ENCODE measurements around the gene PSMC1.

Gene PSMC1

GRCh38 chr14:90276646-90277367 lies 20.5 kb downstream of the PSMC1 start:
- peaks cover 2% of the 10 kb centered on the region for H3K4me1 ChIP-seq (ENCODE audit: insufficient read depth, insufficient read length)
- H3K36me3 ChIP-seq (ENCODE audit: insufficient read depth, insufficient read length, low read length) = peaks cover 54% of the 10 kb centered on the region
- H3K9me3 ChIP-seq (ENCODE audit: insufficient read depth, low read length) = no peaks in the 10 kb centered on the region
- no peaks in the 10 kb centered on the region for H3K27me3 ChIP-seq (ENCODE audit: insufficient read depth, insufficient read length)
- H3K9ac ChIP-seq (ENCODE audit: insufficient read length, low read depth) = no peak overlapping the region
- TF ChIP-seq ZNF274 (IDR thresholded peaks at IDR 0.05; ENCODE audit: low read depth, low read length) (no peak), SUZ12 (IDR thresholded peaks at IDR 0.05; ENCODE audit: extremely low read depth, insufficient read depth, insufficient read length) (no peak), YY1 (IDR thresholded peaks at IDR 0.05; ENCODE audit: insufficient read depth, insufficient read length) (no peak)
- no peak for DNase-seq (ENCODE audit: low read depth, low spot score)
- H3K4me3 ChIP-seq (ENCODE audit: insufficient read length, low read depth) = no peak overlapping the region

GRCh38 chr14:90277581-90278198 lies 21.3 kb downstream of the PSMC1 start:
- no peak overlapping the region for H3K9ac ChIP-seq (ENCODE audit: insufficient read length, low read depth)
- H3K9me3 ChIP-seq (ENCODE audit: insufficient read depth, low read length) = no peaks in the 10 kb centered on the region
- no peak for TF ChIP-seq YY1 (IDR thresholded peaks at IDR 0.05; ENCODE audit: insufficient read depth, insufficient read length)
- TF ChIP-seq ZNF274 (IDR thresholded peaks at IDR 0.05; ENCODE audit: low read depth, low read length) = no peak
- TF ChIP-seq SUZ12 (IDR thresholded peaks at IDR 0.05; ENCODE audit: extremely low read depth, insufficient read depth, insufficient read length) = no peak
- H3K27me3 ChIP-seq (ENCODE audit: insufficient read depth, insufficient read length) = no peaks in the 10 kb centered on the region
- H3K36me3 ChIP-seq (ENCODE audit: insufficient read depth, insufficient read length, low read length) = peaks cover 50% of the 10 kb centered on the region
- peaks cover 2% of the 10 kb centered on the region for H3K4me1 ChIP-seq (ENCODE audit: insufficient read depth, insufficient read length)
- DNase-seq (ENCODE audit: low read depth, low spot score) = no peak
- H3K4me3 ChIP-seq (ENCODE audit: insufficient read length, low read depth) = no peak overlapping the region

DNA sequence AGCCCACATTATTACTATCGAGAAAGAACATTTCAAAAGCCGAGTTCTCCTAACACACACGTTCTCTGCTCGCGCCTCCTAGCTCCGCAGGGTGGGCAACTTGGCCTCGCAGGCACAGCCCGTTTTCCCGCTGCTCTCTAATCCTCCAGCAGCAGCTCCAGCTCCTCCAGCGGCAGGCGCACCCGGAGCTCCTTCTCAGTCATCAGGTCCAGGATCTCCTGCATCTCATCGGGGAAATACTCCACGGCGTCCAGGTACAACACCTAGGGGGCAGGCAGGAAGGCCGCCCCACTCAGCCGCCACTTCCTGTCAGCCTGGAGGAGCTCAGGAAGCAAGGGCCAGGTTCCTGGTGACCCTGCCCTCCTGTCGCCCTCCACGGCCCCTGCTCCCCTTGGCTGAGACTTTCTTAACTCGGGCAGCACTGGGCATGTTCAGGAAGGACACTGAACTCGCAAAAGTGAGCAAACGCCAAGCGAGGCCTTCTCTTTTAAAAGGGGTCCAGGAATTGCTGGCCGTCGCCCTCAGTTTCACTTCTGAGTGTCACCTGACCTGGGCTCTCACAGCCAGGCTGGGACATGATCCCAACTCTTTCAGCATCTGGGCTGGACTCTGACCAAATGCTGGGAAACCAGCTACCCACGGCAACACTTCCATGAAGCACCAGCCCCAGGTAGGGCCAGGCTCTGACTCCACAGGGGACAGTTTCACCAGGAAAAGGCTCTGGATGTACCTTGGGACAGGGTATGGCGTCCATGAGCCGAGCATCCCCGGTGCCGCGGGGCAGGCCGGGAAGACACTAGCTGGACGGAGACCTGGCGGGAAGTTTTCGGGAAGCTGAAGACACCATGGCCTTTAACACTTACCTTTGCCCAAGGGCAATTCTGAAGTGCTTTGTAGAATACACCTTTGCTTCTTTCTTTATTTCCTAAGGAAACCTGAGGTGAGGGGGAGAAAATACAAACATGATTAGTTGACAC lies 22.1 kb downstream of the PSMC1 start:
- DNase-seq (ENCODE audit: low read depth, low spot score) = no peak
- no peak for TF ChIP-seq SUZ12 (IDR thresholded peaks at IDR 0.05; ENCODE audit: extremely low read depth, insufficient read depth, insufficient read length)
- no peak for TF ChIP-seq ZNF274 (IDR thresholded peaks at IDR 0.05; ENCODE audit: low read depth, low read length)
- TF ChIP-seq YY1 (IDR thresholded peaks at IDR 0.05; ENCODE audit: insufficient read depth, insufficient read length) = no peak
- H3K27me3 ChIP-seq (ENCODE audit: insufficient read depth, insufficient read length) = no peaks in the 10 kb centered on the region
- H3K4me3 ChIP-seq (ENCODE audit: insufficient read length, low read depth) = no peak overlapping the region
- H3K9me3 ChIP-seq (ENCODE audit: insufficient read depth, low read length) = no peaks in the 10 kb centered on the region
- H3K36me3 ChIP-seq (ENCODE audit: insufficient read depth, insufficient read length, low read length) = peaks cover 45% of the 10 kb centered on the region
- H3K9ac ChIP-seq (ENCODE audit: insufficient read length, low read depth) = no peak overlapping the region
- H3K4me1 ChIP-seq (ENCODE audit: insufficient read depth, insufficient read length) = peaks cover 2% of the 10 kb centered on the region

GRCh38 chr14:90280096-90280495 lies 23.7 kb downstream of the PSMC1 start:
- TF ChIP-seq ZNF274 (IDR thresholded peaks at IDR 0.05; ENCODE audit: low read depth, low read length) (no peak), SUZ12 (IDR thresholded peaks at IDR 0.05; ENCODE audit: extremely low read depth, insufficient read depth, insufficient read length) (no peak), YY1 (IDR thresholded peaks at IDR 0.05; ENCODE audit: insufficient read depth, insufficient read length) (no peak)
- Histone ChIP-seq H3K4me1 (ENCODE audit: insufficient read depth, insufficient read length) (no peaks in the 10 kb centered on the region), H3K36me3 (ENCODE audit: insufficient read depth, insufficient read length, low read length) (peaks cover 42% of the 10 kb centered on the region)

DNA sequence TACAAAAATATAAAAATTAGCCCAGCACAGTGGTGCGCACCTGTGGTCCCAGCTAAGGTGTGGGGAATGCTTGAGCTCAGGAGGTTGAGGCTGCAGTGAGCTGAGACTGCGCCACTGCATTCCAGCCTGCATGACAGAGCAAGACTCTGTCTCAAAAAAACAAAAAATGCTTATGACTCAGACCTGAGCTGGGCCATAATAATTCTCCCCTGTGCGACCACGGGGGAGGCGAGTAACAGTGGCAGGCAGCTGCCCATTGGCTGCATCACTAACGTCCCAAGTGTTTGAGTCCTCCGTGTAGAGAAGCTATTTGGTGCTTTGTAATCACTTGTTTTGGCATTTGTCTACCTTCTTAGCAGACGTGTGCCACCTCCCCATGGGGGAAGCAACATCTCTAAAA lies 24.9 kb downstream of the PSMC1 start:
- Histone ChIP-seq H3K9me3 (ENCODE audit: insufficient read depth, low read length) (no peaks in the 10 kb centered on the region), H3K4me1 (ENCODE audit: insufficient read depth, insufficient read length) (no peaks in the 10 kb centered on the region), H3K9ac (ENCODE audit: insufficient read length, low read depth) (no peak overlapping the region), H3K36me3 (ENCODE audit: insufficient read depth, insufficient read length, low read length) (peaks cover 49% of the 10 kb centered on the region), H3K27me3 (ENCODE audit: insufficient read depth, insufficient read length) (no peaks in the 10 kb centered on the region), H3K4me3 (ENCODE audit: insufficient read length, low read depth) (no peak overlapping the region)
- no peak for TF ChIP-seq ZNF274 (IDR thresholded peaks at IDR 0.05; ENCODE audit: low read depth, low read length)
- TF ChIP-seq SUZ12 (IDR thresholded peaks at IDR 0.05; ENCODE audit: extremely low read depth, insufficient read depth, insufficient read length) = no peak
- no peak for TF ChIP-seq YY1 (IDR thresholded peaks at IDR 0.05; ENCODE audit: insufficient read depth, insufficient read length)
- DNase-seq (ENCODE audit: low read depth, low spot score) = no peak

More at GRCh38 chr14:90280096-90280495, 23.7 kb downstream of the PSMC1 start:
- H3K27me3 ChIP-seq (ENCODE audit: insufficient read depth, insufficient read length) = no peaks in the 10 kb centered on the region
- no peaks in the 10 kb centered on the region for H3K9me3 ChIP-seq (ENCODE audit: insufficient read depth, low read length)
- no peak overlapping the region for H3K9ac ChIP-seq (ENCODE audit: insufficient read length, low read depth)
- DNase-seq (ENCODE audit: low read depth, low spot score) = no peak
- no peak overlapping the region for H3K4me3 ChIP-seq (ENCODE audit: insufficient read length, low read depth)

- DNase-seq (ENCODE audit: low read depth, low spot score) = no peak
- Histone ChIP-seq H3K9me3 (ENCODE audit: insufficient read depth, low read length) (no peaks in the 10 kb centered on the region), H3K4me1 (ENCODE audit: insufficient read depth, insufficient read length) (no peaks in the 10 kb centered on the region), H3K36me3 (ENCODE audit: insufficient read depth, insufficient read length, low read length) (peaks cover 50% of the 10 kb centered on the region), H3K9ac (ENCODE audit: insufficient read length, low read depth) (no peak overlapping the region), H3K4me3 (ENCODE audit: insufficient read length, low read depth) (no peak overlapping the region), H3K27me3 (ENCODE audit: insufficient read depth, insufficient read length) (no peaks in the 10 kb centered on the region)
- TF ChIP-seq SUZ12 (IDR thresholded peaks at IDR 0.05; ENCODE audit: extremely low read depth, insufficient read depth, insufficient read length) (no peak), ZNF274 (IDR thresholded peaks at IDR 0.05; ENCODE audit: low read depth, low read length) (no peak), YY1 (IDR thresholded peaks at IDR 0.05; ENCODE audit: insufficient read depth, insufficient read length) (no peak)
Observed at GRCh38 chr14:90281756-90282155, 25.4 kb downstream of the PSMC1 start.
